ENCODE results near the gene DNAH7.

- TF ChIP-seq POLR2A (IDR thresholded peaks at IDR 0.05; ENCODE audit: low read length) (no peak), GATA1 (IDR thresholded peaks at IDR 0.05; ENCODE audit: low read depth, low read length) (no peak)
Measured at GRCh38 chr2:195763866-195764265, 304.8 kb downstream of the DNAH7 start.
